HCT116 (cell line): ENCODE results near the gene IL36RN. TPM values are rescaled to one million over a fixed set of nuclear protein-coding genes. Genes with fewer than 3 reads are reported as not detected.

Source experiments
- ATAC-seq: fragments of 200-7000 bp; cut with Tn5 transposase; 2 replicates; pipeline ENCODE4 v1.9.1; 2020; ENCODE audit warnings: mild to moderate bottlenecking, moderate library complexity
- BruUV-seq: library from RNA; stranded (reverse); fragments of 400-500 nt; replicated peaks from 2 replicates; lab custom pipeline; 2021; lab: Mats Ljungman, UMichigan
- CTCF ChIA-PET: fragments of 300-600 bp; sonication (Branson Sonifier 250); formaldehyde crosslinking; loops from one replicate; lab custom pipeline; 2021; ENCODE audit warnings: antibody characterized with exemption; lab: Charles Lee
- POLR2A ChIA-PET: fragments of 300-600, 350-600 bp; sonication (Branson Sonifier 250); formaldehyde crosslinking; loops from one replicate; lab custom pipeline; 2021; ENCODE audit warnings: antibody characterized with exemption; lab: Charles Lee
- RAD21 ChIA-PET, 2 experiments: fragments of 300-600 bp; sonication (Branson Sonifier 250); formaldehyde crosslinking; loops; one replicate each; lab custom pipeline; 2023; ENCODE audit warnings: low total read pairs in 2 of 2; ENCODE audit not compliant: uncharacterized antibody in 2 of 2, unreplicated experiment in 2 of 2, low non-redundant PET in 1 of 2; lab: Charles Lee
- DNase-seq: peaks from one replicate; pipeline ENCODE4 v3.0.0-alpha.2; 2010; ENCODE audit warnings: low read depth, low spot score
- H2AFZ ChIP-seq: fragments of 200-600 bp; shearing (Covaris generic), sonication (generic); 2 replicates; pipeline ENCODE4 v1.6.1; 2017; ENCODE audit warnings: low read depth, mixed run types, mixed read lengths, antibody characterized with exemption, low read length; ENCODE audit not compliant: poor library complexity, severe bottlenecking
- H3K27ac ChIP-seq: 2 replicates; pipeline ENCODE4 v1.5.1; 2012; ENCODE audit warnings: low read depth, low read length
- H3K27me3 ChIP-seq: fragments of 200-600 bp; sonication (generic); 2 replicates; pipeline ENCODE4 v1.6.1; 2016; ENCODE audit warnings: mixed run types, low read length, mixed read lengths; ENCODE audit not compliant: insufficient read depth
- H3K36me3 ChIP-seq, 2 experiments: fragments of 200-500 bp in 1 of 2; fragments of 200-600 bp in 1 of 2; sonication (Bioruptor generic) in 1 of 2; sonication (generic) in 1 of 2; 2 replicates each; pipeline versions ENCODE4 v1.5.1 to v1.6.1; 2014 to 2016; ENCODE audit warnings: low read length in 2 of 2, inconsistent platforms in 1 of 2, mixed read lengths in 1 of 2, mixed run types in 1 of 2; ENCODE audit not compliant: insufficient read depth in 2 of 2, control insufficient read depth in 1 of 2
- H3K4me1 ChIP-seq, 2 experiments: fragments of 200-600 bp in 1 of 2; sonication (generic) in 1 of 2; 2 replicates each; pipeline versions ENCODE4 v1.5.1 to v1.6.1; 2012 to 2017; ENCODE audit warnings: low read length in 2 of 2, inconsistent platforms in 1 of 2, mild to moderate bottlenecking in 1 of 2, mixed read lengths in 1 of 2, mixed run types in 1 of 2, moderate library complexity in 1 of 2; ENCODE audit not compliant: insufficient read depth in 2 of 2, control insufficient read depth in 1 of 2
- H3K4me2 ChIP-seq: fragments of 200-600 bp; sonication (generic); 2 replicates; pipeline ENCODE4 v1.6.1; 2017; ENCODE audit warnings: mixed run types, low read length, mixed read lengths
- H3K4me3 ChIP-seq, 2 experiments: fragments of 200-600 bp in 1 of 2; sonication (generic) in 1 of 2; replicated peaks in 1 of 2; 2 replicates each; pipeline ENCODE4 v1.5.1; 2011 to 2016; ENCODE audit warnings: low read length in 2 of 2, control low read depth in 1 of 2, low read depth in 1 of 2, mild to moderate bottlenecking in 1 of 2, mixed read lengths in 1 of 2, mixed run types in 1 of 2
- H3K79me2 ChIP-seq: fragments of 200-600 bp; sonication (generic); 2 replicates; pipeline ENCODE4 v1.6.1; 2017; ENCODE audit warnings: mild to moderate bottlenecking, mixed run types, low read length, moderate library complexity, mixed read lengths; ENCODE audit not compliant: insufficient read depth
- H3K9ac ChIP-seq: fragments of 200-600 bp; sonication (generic); 2 replicates; pipeline ENCODE4 v1.6.1; 2016; ENCODE audit warnings: low read length, mixed read lengths
- H3K9me2 ChIP-seq: fragments of 200-600 bp; sonication (generic), shearing (Covaris generic); 2 replicates; pipeline ENCODE4 v1.6.1; 2017; ENCODE audit warnings: mixed run types, mild to moderate bottlenecking, moderate library complexity; ENCODE audit not compliant: insufficient read depth
- H3K9me3 ChIP-seq, 2 experiments: fragments of 200-500 bp in 1 of 2; fragments of 200-600 bp in 1 of 2; sonication (Bioruptor generic) in 1 of 2; sonication (generic) in 1 of 2; 2 replicates each; pipeline ENCODE4 v1.6.1; 2014 to 2017; ENCODE audit warnings: low read length in 2 of 2, mixed read lengths in 2 of 2, inconsistent platforms in 1 of 2, low read depth in 1 of 2, mild to moderate bottlenecking in 1 of 2, mixed run types in 1 of 2, moderate library complexity in 1 of 2; ENCODE audit not compliant: control insufficient read depth in 1 of 2, insufficient read depth in 1 of 2
- H4K20me1 ChIP-seq: fragments of 200-600 bp; sonication (generic), shearing (Covaris generic); 2 replicates; pipeline ENCODE4 v1.6.1; 2017; ENCODE audit warnings: mixed run types, mild to moderate bottlenecking, moderate library complexity; ENCODE audit not compliant: insufficient read depth
- intact Hi-C: fragments of 100-400 bp; cut with micrococcal nuclease; formaldehyde crosslinking; loops from 2 replicates; pipeline ENCODE4 v1.10.0; 2022
- total RNA-seq: library from RNA; stranded (reverse); gene quantifications from one replicate; pipeline ENCODE4 v1.2.1, GENCODE V29; 2021; ENCODE audit not compliant: unreplicated experiment
- TF ChIP-seq, protein P1 (sequence below), 3 experiments: fragments of 200-600 bp in 1 of 3; sonication (generic) in 1 of 3; IDR thresholded peaks in 2 of 3; conservative IDR thresholded peaks in 1 of 3; 2 replicates each; pipeline ENCODE4 v1.5.1; 2012 to 2017; ENCODE audit warnings: low read depth in 2 of 3, low read length in 2 of 3, antibody characterized with exemption in 1 of 3, borderline replicate concordance in 1 of 3, control low read depth in 1 of 3, mild to moderate bottlenecking in 1 of 3, mixed read lengths in 1 of 3, mixed run types in 1 of 3, moderate library complexity in 1 of 3; ENCODE audit not compliant: insufficient read depth in 1 of 3
- TF ChIP-seq, protein P2 (sequence below): IDR thresholded peaks from 2 replicates; pipeline ENCODE4 v1.6.1; 2011; ENCODE audit warnings: mild to moderate bottlenecking, low read length, moderate library complexity; ENCODE audit not compliant: insufficient replicate concordance; ENCODE audit errors: extremely low read depth

The IL36RN gene
- total RNA-seq, 1 experiment from 2014 or later, result not detected

DNA sequence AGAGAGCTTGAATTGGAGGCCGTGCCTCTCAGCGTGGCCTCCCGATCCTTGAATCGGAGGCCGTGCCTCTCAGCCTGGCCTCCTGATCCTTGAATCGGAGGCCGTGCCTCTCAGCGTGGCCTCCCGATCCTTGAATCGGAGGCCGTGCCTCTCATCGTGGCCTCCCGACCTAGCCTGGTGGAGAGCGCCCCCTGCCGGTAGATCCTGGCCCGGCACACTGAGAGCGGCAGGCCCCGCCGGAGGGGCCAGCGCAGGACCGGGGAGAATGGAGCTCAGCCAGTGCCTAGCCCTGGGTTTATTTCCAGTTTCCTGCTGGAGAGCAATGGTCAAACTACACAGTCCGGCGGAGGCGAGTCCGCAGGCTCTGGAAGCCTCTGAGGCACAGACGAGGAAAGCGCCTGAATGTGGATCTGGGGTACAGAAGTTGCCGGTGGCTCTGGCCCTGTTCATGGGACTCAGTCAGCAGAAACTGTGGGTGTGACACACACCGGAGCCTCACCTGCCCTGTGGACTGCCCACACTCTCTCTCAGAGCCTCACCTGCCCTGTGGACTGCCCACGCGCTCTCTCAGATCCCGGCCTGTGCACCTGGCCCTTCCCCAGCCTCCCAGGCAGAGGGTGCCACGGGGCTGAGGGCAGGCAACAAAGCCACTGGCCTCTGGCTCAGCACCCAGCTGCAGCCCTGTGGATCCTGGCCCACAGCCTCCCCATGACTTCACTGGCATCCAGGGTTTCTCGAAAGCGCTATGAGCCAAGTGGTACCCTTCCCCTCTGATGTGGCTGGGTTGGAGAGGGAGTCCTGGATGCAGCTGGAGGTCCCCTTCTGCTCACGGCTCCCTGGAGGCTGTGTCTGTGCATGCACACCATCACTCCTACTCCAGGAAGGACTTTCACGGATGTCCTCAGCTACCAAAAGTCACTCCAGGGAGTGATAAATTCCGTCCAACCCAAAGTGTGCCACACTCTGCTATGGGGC, 7.8 kb upstream of the IL36RN start:
- Histone ChIP-seq H2AFZ (no peak overlapping the region), H4K20me1 (no peaks in the 10 kb centered on the region), H3K27me3 (no peaks in the 10 kb centered on the region), H3K9me2 (no peaks in the 10 kb centered on the region), H3K4me2 (no peak overlapping the region), H3K27ac (no peak overlapping the region), H3K79me2 (no peaks in the 10 kb centered on the region), H3K9ac (no peak overlapping the region), H3K4me1 (no peaks in the 10 kb centered on the region), H3K4me3 (no peak overlapping the region), H3K9me3 (no peaks in the 10 kb centered on the region), H3K36me3 (no peaks in the 10 kb centered on the region)
- ATAC-seq (no peak), DNase-seq (no peak)
- ChIA-PET POLR2A (no interaction called here), RAD21 (no interaction called here), CTCF (no interaction called here)
- TF ChIP-seq, protein P1, sequence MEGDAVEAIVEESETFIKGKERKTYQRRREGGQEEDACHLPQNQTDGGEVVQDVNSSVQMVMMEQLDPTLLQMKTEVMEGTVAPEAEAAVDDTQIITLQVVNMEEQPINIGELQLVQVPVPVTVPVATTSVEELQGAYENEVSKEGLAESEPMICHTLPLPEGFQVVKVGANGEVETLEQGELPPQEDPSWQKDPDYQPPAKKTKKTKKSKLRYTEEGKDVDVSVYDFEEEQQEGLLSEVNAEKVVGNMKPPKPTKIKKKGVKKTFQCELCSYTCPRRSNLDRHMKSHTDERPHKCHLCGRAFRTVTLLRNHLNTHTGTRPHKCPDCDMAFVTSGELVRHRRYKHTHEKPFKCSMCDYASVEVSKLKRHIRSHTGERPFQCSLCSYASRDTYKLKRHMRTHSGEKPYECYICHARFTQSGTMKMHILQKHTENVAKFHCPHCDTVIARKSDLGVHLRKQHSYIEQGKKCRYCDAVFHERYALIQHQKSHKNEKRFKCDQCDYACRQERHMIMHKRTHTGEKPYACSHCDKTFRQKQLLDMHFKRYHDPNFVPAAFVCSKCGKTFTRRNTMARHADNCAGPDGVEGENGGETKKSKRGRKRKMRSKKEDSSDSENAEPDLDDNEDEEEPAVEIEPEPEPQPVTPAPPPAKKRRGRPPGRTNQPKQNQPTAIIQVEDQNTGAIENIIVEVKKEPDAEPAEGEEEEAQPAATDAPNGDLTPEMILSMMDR (IDR thresholded peaks at IDR 0.05 in 2 of 3, conservative IDR thresholded peaks at IDR 0.05 in 1 of 3; ENCODE audit: borderline replicate concordance in 1 of 3, insufficient read depth in 1 of 3, low read depth in 2 of 3, low read length in 2 of 3), result peak in 2 of 3 experiments; percentile 9 to 29; a peak in 1 of 6 replicates
- TF ChIP-seq, protein P2, sequence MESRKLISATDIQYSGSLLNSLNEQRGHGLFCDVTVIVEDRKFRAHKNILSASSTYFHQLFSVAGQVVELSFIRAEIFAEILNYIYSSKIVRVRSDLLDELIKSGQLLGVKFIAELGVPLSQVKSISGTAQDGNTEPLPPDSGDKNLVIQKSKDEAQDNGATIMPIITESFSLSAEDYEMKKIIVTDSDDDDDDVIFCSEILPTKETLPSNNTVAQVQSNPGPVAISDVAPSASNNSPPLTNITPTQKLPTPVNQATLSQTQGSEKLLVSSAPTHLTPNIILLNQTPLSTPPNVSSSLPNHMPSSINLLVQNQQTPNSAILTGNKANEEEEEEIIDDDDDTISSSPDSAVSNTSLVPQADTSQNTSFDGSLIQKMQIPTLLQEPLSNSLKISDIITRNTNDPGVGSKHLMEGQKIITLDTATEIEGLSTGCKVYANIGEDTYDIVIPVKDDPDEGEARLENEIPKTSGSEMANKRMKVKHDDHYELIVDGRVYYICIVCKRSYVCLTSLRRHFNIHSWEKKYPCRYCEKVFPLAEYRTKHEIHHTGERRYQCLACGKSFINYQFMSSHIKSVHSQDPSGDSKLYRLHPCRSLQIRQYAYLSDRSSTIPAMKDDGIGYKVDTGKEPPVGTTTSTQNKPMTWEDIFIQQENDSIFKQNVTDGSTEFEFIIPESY, result no peak
- BruUV-seq, result no TSS peak
- intact Hi-C loops, result no loop called here
